ENCODE measurements around the gene GPR63. TPM values are rescaled to one million over a fixed set of nuclear protein-coding genes. Genes with fewer than 3 reads are reported as not detected.

The GPR63 gene
- total RNA-seq, 2 experiments from 2014 or later, result 0.69 to 0.92 TPM

- Mint-ChIP-seq H3K27ac (no peak overlapping the region), H3K9me3 (no peaks in the 10 kb centered on the region), H3K4me3 (no peak overlapping the region), H3K4me1 (ENCODE audit: low read depth) (no peaks in the 10 kb centered on the region), H3K27me3 (peaks cover 5% of the 10 kb centered on the region), H3K36me3 (ENCODE audit: low read depth) (no peaks in the 10 kb centered on the region)
- intact Hi-C loops (cut with micrococcal nuclease), result no loop called here
- ATAC-seq (peak; percentile 56), DNase-seq (peak; percentile 3)
- no peak for TF ChIP-seq CTCF (IDR thresholded peaks at IDR 0.05)
- ChIA-PET POLR2A (interaction anchor here (0.6 to 1.0 kb wide), 2 partner anchors 9 to 340 kb away, joined by 3 to 5 read pairs; no protein-coding TSS in a partner anchor), CTCF (interaction anchor here (0.6 to 1.1 kb wide), 2 partner anchors 133 to 136 kb away, joined by 3 to 5 read pairs; no protein-coding TSS in a partner anchor)
Observed at GRCh38 chr6:96760153-96760687, 77.1 kb downstream of the GPR63 start.

DNA sequence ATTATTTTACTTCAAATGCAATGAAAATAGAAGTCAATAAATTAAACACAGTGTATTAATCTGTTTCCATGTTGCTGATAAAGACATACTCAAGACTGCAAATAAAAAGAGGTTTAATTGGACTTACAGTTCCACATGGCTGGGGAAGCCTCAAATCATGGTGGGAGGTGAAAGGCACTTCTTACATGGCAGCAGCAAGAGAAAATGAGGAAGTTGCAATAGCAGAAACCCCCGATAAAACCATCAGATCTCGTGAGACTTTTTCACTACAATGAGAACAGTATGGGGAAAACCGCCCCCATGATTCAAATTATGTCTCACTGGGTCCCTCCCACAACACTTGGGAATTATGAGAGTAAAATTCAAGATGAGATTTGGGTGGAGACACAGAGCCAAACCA, 82.2 kb downstream of the GPR63 start:
- no peaks in the 10 kb centered on the region for H3K4me1 Mint-ChIP-seq (ENCODE audit: low read depth)
- ChIA-PET CTCF (no interaction called here), POLR2A (no interaction called here)
- H3K4me3 Mint-ChIP-seq, result no peak overlapping the region
- intact Hi-C loops (cut with micrococcal nuclease), result no loop called here
- no peaks in the 10 kb centered on the region for H3K9me3 Mint-ChIP-seq
- no peak for TF ChIP-seq CTCF (IDR thresholded peaks at IDR 0.05)
- peaks cover 21% of the 10 kb centered on the region for H3K27me3 Mint-ChIP-seq
- no peak for DNase-seq
- ATAC-seq, result no peak
- no peak overlapping the region for H3K27ac Mint-ChIP-seq
- H3K36me3 Mint-ChIP-seq (ENCODE audit: low read depth), result no peaks in the 10 kb centered on the region

GRCh38 chr6:96749891-96750290, 87.4 kb downstream of the GPR63 start:
- H3K4me1 Mint-ChIP-seq (ENCODE audit: low read depth), result no peaks in the 10 kb centered on the region
- no peaks in the 10 kb centered on the region for H3K9me3 Mint-ChIP-seq
- TF ChIP-seq CTCF (IDR thresholded peaks at IDR 0.05), result no peak
- no peak for ATAC-seq
- peaks cover 25% of the 10 kb centered on the region for H3K27me3 Mint-ChIP-seq
- H3K4me3 Mint-ChIP-seq, result no peak overlapping the region
- intact Hi-C loops (cut with micrococcal nuclease), result no loop called here
- CTCF ChIA-PET, result no interaction called here
- no peaks in the 10 kb centered on the region for H3K36me3 Mint-ChIP-seq (ENCODE audit: low read depth)
- POLR2A ChIA-PET, result no interaction called here
- no peak overlapping the region for H3K27ac Mint-ChIP-seq
- no peak for DNase-seq

Other genes with a start within 250 kb of the GPR63 start
- 10 to 100 TPM; 62.5 to 64.6 TPM for gene NDUFAF4, start 60.4 kb upstream of the GPR63 start, total RNA-seq
- 1 to 10 TPM; 1.4 to 1.5 TPM for gene KLHL32, start 87.3 kb upstream of the GPR63 start, total RNA-seq

Data from activated CD8-positive, alpha-beta T cell treated with anti-CD3 and anti-CD28 coated beads for 36 hours (primary cell).